ENCODE measurements around the gene SHISA2. TPM values are rescaled to one million over a fixed set of nuclear protein-coding genes. Genes with fewer than 3 reads are reported as not detected.
A peak's percentile ranks its signal among the peaks of the same experiment; 100 is the strongest.

SHISA2 gene
- total RNA-seq, 2 donors from 2014 or later, result 1.8 TPM; not detected in 1

DNA sequence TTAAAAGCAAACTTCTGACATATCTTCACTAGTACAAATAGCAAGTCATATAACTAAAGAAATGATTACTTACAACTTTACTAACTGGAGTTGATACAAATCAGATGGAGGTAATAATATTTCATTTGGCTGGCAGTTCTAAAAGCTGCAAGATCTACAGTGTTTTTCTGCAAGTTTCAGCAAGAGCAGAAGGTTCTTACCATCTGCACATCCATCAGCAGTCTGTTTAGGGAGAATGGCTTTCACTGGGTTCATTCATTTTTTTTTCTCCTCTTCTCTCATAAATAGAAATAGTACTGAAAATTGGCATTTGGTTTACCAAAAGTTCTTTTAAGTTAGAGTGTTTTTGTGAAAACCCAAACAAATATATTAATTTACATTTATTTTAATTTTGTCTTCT lies 3.1 kb upstream of the SHISA2 start:
- TF ChIP-seq, protein P1, sequence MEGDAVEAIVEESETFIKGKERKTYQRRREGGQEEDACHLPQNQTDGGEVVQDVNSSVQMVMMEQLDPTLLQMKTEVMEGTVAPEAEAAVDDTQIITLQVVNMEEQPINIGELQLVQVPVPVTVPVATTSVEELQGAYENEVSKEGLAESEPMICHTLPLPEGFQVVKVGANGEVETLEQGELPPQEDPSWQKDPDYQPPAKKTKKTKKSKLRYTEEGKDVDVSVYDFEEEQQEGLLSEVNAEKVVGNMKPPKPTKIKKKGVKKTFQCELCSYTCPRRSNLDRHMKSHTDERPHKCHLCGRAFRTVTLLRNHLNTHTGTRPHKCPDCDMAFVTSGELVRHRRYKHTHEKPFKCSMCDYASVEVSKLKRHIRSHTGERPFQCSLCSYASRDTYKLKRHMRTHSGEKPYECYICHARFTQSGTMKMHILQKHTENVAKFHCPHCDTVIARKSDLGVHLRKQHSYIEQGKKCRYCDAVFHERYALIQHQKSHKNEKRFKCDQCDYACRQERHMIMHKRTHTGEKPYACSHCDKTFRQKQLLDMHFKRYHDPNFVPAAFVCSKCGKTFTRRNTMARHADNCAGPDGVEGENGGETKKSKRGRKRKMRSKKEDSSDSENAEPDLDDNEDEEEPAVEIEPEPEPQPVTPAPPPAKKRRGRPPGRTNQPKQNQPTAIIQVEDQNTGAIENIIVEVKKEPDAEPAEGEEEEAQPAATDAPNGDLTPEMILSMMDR (IDR thresholded peaks at IDR 0.05), result no peak
- TF ChIP-seq POLR2A (IDR thresholded peaks at IDR 0.05), result no peak
- H3K4me1 ChIP-seq, result peaks cover 24% of the 10 kb centered on the region
- no peak overlapping the region for H3K27ac ChIP-seq
- DNase-seq (no peak), ATAC-seq (no peak)
- no peaks in the 10 kb centered on the region for H3K36me3 ChIP-seq (replicated peaks in 1 of 2; ENCODE audit: insufficient read depth in 1 of 2, low read depth in 2 of 2)
- intact Hi-C loops (cut with DNase I), result no loop called here
- H3K9me3 ChIP-seq, result no peaks in the 10 kb centered on the region
- H3K4me3 ChIP-seq, result no peak overlapping the region
- H3K27me3 ChIP-seq, result no peaks in the 10 kb centered on the region

DNA sequence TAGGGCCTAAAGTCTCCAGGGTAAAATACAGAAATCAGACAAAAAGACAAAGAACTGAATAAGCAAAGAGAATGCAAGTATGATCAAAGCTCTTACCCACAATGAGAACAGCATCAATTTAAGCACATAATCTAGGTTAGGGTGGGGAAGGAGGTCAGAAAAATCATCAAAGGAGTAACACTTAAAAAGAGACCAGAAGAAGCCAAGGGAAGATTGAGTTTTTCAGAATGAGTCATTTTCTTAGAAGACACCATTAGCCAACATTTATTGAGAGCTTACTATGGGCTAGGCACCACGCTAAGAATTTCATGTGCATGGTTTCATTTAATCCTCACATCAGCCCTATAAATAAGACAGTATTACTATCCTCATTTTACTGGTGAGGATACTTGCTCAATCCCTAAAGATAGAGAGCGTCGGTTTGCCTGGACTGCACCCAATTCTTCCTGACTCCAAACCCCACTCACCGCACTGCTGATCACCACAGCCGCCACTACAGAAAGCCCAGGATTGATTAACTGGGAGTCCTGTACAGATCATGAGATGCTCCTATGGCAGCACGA lies 1.7 kb upstream of the SHISA2 start:
- peaks cover 25% of the 10 kb centered on the region for H3K4me1 ChIP-seq
- TF ChIP-seq, protein P1 (IDR thresholded peaks at IDR 0.05), result no peak
- no peak for TF ChIP-seq POLR2A (IDR thresholded peaks at IDR 0.05)
- DNase-seq (no peak), ATAC-seq (no peak)
- WGBS, 2 donors, result 79 to 82% methylated on average over 6 of the region's 6 CpGs
- no peak overlapping the region for H3K27ac ChIP-seq
- H3K4me3 ChIP-seq, result no peak overlapping the region
- intact Hi-C loops (cut with DNase I), result no loop called here
- no peaks in the 10 kb centered on the region for H3K9me3 ChIP-seq
- no peaks in the 10 kb centered on the region for H3K27me3 ChIP-seq
- no peaks in the 10 kb centered on the region for H3K36me3 ChIP-seq (replicated peaks in 1 of 2; ENCODE audit: insufficient read depth in 1 of 2, low read depth in 2 of 2)

DNA sequence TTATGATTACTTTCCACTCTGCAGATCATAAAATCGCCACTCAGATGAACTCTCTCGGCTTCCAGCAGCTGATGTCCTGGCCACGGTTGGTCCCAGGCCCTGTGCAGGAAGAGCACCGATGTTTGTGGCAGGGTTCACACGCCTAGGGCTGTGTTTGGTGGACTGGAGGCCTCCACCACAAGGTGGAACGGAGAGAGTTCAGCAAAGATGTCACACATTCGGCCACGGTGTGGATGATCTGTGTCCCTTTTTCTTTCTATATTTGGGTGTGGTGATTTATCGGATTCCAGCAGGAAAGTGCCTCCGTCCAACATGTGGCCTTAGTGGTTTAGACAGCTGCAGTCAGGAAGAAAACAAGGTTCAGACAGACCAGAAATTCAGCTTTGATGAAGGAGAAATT lies 521 bp upstream of the SHISA2 start:
- 50 to 56% methylated on average over 10 of the region's 10 CpGs for WGBS, 2 donors
- no peak overlapping the region for H3K4me3 ChIP-seq
- DNase-seq (no peak), ATAC-seq (no peak)
- H3K27me3 ChIP-seq, result no peaks in the 10 kb centered on the region
- H3K4me1 ChIP-seq, result peaks cover 25% of the 10 kb centered on the region
- no peak overlapping the region for H3K27ac ChIP-seq
- H3K36me3 ChIP-seq (replicated peaks in 1 of 2; ENCODE audit: insufficient read depth in 1 of 2, low read depth in 2 of 2), result no peaks in the 10 kb centered on the region
- no peaks in the 10 kb centered on the region for H3K9me3 ChIP-seq
- intact Hi-C loops (cut with DNase I), result no loop called here
- TF ChIP-seq, protein P1 (IDR thresholded peaks at IDR 0.05), result no peak
- TF ChIP-seq POLR2A (IDR thresholded peaks at IDR 0.05), result no peak

DNA sequence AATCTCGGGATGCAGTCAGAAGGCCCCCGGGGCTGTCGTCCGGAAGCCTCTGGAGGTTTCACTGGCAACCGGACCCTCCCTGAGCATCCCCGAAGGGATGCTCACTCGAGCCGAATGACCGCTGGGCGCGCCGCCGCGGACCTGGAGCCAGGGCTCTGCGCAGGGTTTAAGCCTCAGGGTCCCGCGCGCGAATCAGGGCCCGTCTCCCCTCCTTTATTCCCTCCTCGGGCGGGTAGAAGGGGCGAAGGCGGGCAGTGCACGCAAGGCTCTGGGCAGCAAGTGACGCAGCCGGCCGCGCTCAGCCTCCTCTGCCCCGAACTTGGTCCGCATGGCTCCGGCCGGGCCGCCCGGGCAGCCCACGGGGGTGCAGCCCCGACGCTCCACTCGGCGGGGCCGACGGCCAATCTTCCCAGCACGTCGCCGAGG lies 572 bp downstream of the SHISA2 start:
- intact Hi-C loops (cut with DNase I), result no loop called here

More for the DNA sequence above, 572 bp downstream of the SHISA2 start:
- ATAC-seq (peak; percentile 8), DNase-seq (peak in 1 of 4 donors; percentile 10)
- H3K36me3 ChIP-seq (replicated peaks in 1 of 2; ENCODE audit: insufficient read depth in 1 of 2, low read depth in 2 of 2), result no peaks in the 10 kb centered on the region
- H3K4me3 ChIP-seq, result peak overlapping the region in 1 of 2 donors; percentile 21
- no peaks in the 10 kb centered on the region for H3K27me3 ChIP-seq
- WGBS, 2 donors, result 2% methylated on average over 45 of the region's 45 CpGs; no CpG with 5 or more reads in 1 of the 2 donors
- H3K27ac ChIP-seq, result no peak overlapping the region
- peaks cover 25% of the 10 kb centered on the region for H3K4me1 ChIP-seq
- TF ChIP-seq, protein P1 (IDR thresholded peaks at IDR 0.05), result no peak
- no peak for TF ChIP-seq POLR2A (IDR thresholded peaks at IDR 0.05)
- H3K9me3 ChIP-seq, result no peaks in the 10 kb centered on the region
